ENCODE data around the gene ATAD3C.

Gene ATAD3C

DNA sequence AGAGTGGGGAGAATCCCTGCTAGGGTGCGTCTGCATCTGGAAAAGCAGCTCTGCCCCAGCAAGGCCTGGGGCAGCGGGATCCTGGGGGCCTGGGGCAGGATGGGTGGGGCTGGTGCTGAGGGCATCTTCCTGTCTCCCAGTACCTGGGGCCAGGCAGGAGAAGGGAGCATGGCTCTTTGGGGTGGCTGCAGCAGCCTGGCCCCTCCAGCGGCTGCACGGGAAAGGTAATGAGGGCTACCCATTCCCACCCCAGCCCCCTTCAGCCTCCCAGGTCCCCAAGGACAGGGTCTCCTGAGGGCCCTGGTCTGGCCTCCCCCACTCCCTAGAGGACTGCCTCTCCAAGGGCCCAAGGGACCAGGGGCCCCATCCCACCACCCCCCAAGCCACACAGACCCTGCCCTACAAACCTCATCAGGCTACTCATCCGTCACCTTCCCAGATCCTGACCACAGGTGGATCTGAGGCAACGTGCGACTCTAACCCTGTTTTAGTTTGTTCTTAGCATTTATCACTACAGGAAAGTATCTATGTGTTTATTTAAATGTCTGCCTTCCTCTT lies 27.5 kb upstream of the ATAD3C start:
- no peak overlapping the region for H2BK120ac ChIP-seq (ENCODE audit: low read depth, low read length)
- peaks cover 4 to 5% of the 10 kb centered on the region in 2 experiments for H3K27me3 ChIP-seq (ENCODE audit: control insufficient read depth in 1 of 2, insufficient read depth in 1 of 2, low read length in 2 of 2)
- no peaks in the 10 kb centered on the region for H3K9me3 ChIP-seq (ENCODE audit: control insufficient read depth, low read length)
- H3K27ac ChIP-seq (ENCODE audit: low read length, poor library complexity, severe bottlenecking): no peak overlapping the region
- H3K36me3 ChIP-seq (ENCODE audit: control insufficient read depth in 1 of 2, insufficient read depth in 2 of 2, low read depth in 1 of 2, low read length in 2 of 2): no peaks in the 10 kb centered on the region
- no peak for DNase-seq
- no peak overlapping the region for H3K4me2 ChIP-seq (ENCODE audit: low read length, poor library complexity, severe bottlenecking)
- H3K14ac ChIP-seq (ENCODE audit: low read length in 2 of 2): no peak overlapping the region
- H2AFZ ChIP-seq (ENCODE audit: low read depth, low read length): no peak overlapping the region
- no peak overlapping the region for H2AK5ac ChIP-seq (ENCODE audit: low read length, severe bottlenecking)
- no peak overlapping the region for H3K9ac ChIP-seq (ENCODE audit: low read length)
- 94% methylated on average over 4 of the region's 7 CpGs for WGBS
- H3K23ac ChIP-seq (ENCODE audit: low read length in 2 of 2): no peak overlapping the region
- H2BK12ac ChIP-seq (ENCODE audit: low read length in 2 of 2): no peak overlapping the region
- H4K91ac ChIP-seq (ENCODE audit: low read length): no peak overlapping the region
- H2BK15ac ChIP-seq (ENCODE audit: low read depth, poor library complexity, severe bottlenecking): no peak overlapping the region
- H3K4me3 ChIP-seq (ENCODE audit: insufficient read depth in 1 of 2, low read depth in 1 of 2, low read length in 2 of 2): no peak overlapping the region
- no peak overlapping the region for H2BK5ac ChIP-seq (ENCODE audit: low read depth, low read length, poor library complexity, severe bottlenecking)
- H3K79me1 ChIP-seq (replicated peaks; ENCODE audit: low read length, poor library complexity, severe bottlenecking): no peaks in the 10 kb centered on the region
- peaks cover 30% of the 10 kb centered on the region for H3K4me1 ChIP-seq (ENCODE audit: control insufficient read depth, insufficient read depth, low read depth, low read length)
- no peak overlapping the region for H4K8ac ChIP-seq (ENCODE audit: low read length)
- no peak overlapping the region for H3K4ac ChIP-seq (ENCODE audit: low read depth in 1 of 2, low read length in 2 of 2)
- no peak overlapping the region for H3K18ac ChIP-seq (ENCODE audit: low read depth in 1 of 2, low read length in 2 of 2)

DNA sequence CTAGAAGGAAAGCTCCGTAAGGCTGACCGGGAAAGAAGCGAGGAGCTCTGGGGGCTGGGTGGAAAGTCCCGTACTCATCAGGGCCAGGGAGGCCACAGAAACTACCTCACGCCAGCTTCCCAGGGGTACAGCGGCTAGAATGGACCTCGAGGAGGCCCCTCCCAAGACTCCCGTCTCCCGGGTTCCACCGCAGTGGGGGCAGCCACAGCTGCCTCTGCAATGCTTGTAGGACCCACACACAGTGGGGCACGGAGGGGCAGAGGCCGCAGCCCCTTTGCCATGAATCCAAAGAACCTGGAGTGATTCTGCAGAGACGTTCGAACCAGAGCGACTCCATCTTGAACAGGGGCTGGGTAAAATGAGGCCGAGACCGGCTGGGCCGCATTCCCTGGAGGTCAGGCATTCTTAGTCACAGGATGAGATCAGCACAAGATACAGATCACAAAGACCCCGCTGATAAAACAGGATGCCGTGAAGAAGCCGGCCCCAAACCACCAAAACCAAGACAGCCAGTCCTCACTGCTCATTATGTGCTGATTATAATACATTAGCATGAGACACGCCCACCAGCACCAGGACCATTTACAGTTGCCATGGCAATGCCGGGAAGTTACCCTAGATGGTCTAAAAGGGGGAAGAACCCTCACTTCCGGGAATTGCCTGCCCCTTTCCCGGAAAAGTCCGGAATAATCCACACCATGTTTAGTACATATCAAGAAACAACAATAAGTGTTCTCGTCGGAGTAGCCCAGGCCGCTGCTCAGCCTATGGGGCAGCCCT lies 26.8 kb upstream of the ATAD3C start:
- Histone ChIP-seq H2BK5ac (ENCODE audit: low read depth, low read length, poor library complexity, severe bottlenecking) (no peak overlapping the region), H2AFZ (ENCODE audit: low read depth, low read length) (no peak overlapping the region), H2AK5ac (ENCODE audit: low read length, severe bottlenecking) (no peak overlapping the region), H3K14ac (ENCODE audit: low read length in 2 of 2) (no peak overlapping the region), H2BK12ac (ENCODE audit: low read length in 2 of 2) (peak overlapping the region in 1 of 2 experiments; percentile 24), H3K9ac (ENCODE audit: low read length) (no peak overlapping the region), H3K18ac (ENCODE audit: low read depth in 1 of 2, low read length in 2 of 2) (no peak overlapping the region), H3K27me3 (ENCODE audit: control insufficient read depth in 1 of 2, insufficient read depth in 1 of 2, low read length in 2 of 2) (peaks cover 4 to 5% of the 10 kb centered on the region in 2 experiments), H3K23ac (ENCODE audit: low read length in 2 of 2) (no peak overlapping the region), H3K79me1 (replicated peaks; ENCODE audit: low read length, poor library complexity, severe bottlenecking) (no peaks in the 10 kb centered on the region), H3K4me3 (ENCODE audit: insufficient read depth in 1 of 2, low read depth in 1 of 2, low read length in 2 of 2) (no peak overlapping the region), H3K4ac (ENCODE audit: low read depth in 1 of 2, low read length in 2 of 2) (no peak overlapping the region), H4K91ac (ENCODE audit: low read length) (no peak overlapping the region), H3K9me3 (ENCODE audit: control insufficient read depth, low read length) (no peaks in the 10 kb centered on the region), H2BK15ac (ENCODE audit: low read depth, poor library complexity, severe bottlenecking) (no peak overlapping the region), H3K36me3 (ENCODE audit: control insufficient read depth in 1 of 2, insufficient read depth in 2 of 2, low read depth in 1 of 2, low read length in 2 of 2) (no peaks in the 10 kb centered on the region), H3K4me1 (ENCODE audit: control insufficient read depth, insufficient read depth, low read depth, low read length) (peaks cover 30% of the 10 kb centered on the region), H3K4me2 (ENCODE audit: low read length, poor library complexity, severe bottlenecking) (no peak overlapping the region), H3K27ac (ENCODE audit: low read length, poor library complexity, severe bottlenecking) (no peak overlapping the region), H2BK120ac (ENCODE audit: low read depth, low read length) (no peak overlapping the region), H4K8ac (ENCODE audit: low read length) (no peak overlapping the region)
- WGBS: 69% methylated on average over 29 of the region's 29 CpGs
- DNase-seq: peak; percentile 28

DNA sequence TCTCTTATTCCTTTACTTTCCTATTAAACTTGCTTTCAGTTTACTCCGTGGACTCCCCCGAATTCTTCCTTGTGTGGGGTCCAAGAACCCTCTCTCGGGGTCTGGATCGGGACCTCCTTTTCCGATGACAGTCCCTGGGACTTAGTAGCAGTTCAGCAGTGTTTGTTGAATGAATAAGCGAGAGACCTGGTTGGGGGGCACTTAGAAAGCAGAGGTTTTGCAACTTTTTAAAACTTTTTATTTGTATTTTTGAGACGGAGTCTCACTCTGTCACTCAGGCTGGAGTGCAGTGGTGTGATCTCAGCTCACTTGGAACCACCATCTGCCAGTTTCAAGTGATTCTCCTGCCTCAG lies 26.3 kb upstream of the ATAD3C start:
- H2AK5ac ChIP-seq (ENCODE audit: low read length, severe bottlenecking): no peak overlapping the region
- no peak overlapping the region for H2AFZ ChIP-seq (ENCODE audit: low read depth, low read length)
- H3K23ac ChIP-seq (ENCODE audit: low read length in 2 of 2): no peak overlapping the region
- H3K27me3 ChIP-seq (ENCODE audit: control insufficient read depth in 1 of 2, insufficient read depth in 1 of 2, low read length in 2 of 2): peaks cover 4 to 5% of the 10 kb centered on the region in 2 experiments
- no peak overlapping the region for H2BK5ac ChIP-seq (ENCODE audit: low read depth, low read length, poor library complexity, severe bottlenecking)
- H3K4me1 ChIP-seq (ENCODE audit: control insufficient read depth, insufficient read depth, low read depth, low read length): peaks cover 29% of the 10 kb centered on the region
- H2BK12ac ChIP-seq (ENCODE audit: low read length in 2 of 2): no peak overlapping the region
- H3K9ac ChIP-seq (ENCODE audit: low read length): no peak overlapping the region
- no peaks in the 10 kb centered on the region for H3K36me3 ChIP-seq (ENCODE audit: control insufficient read depth in 1 of 2, insufficient read depth in 2 of 2, low read depth in 1 of 2, low read length in 2 of 2)
- H2BK120ac ChIP-seq (ENCODE audit: low read depth, low read length): no peak overlapping the region
- H4K8ac ChIP-seq (ENCODE audit: low read length): no peak overlapping the region
- DNase-seq: no peak
- H3K9me3 ChIP-seq (ENCODE audit: control insufficient read depth, low read length): no peaks in the 10 kb centered on the region
- no peaks in the 10 kb centered on the region for H3K79me1 ChIP-seq (replicated peaks; ENCODE audit: low read length, poor library complexity, severe bottlenecking)
- no peak overlapping the region for H3K18ac ChIP-seq (ENCODE audit: low read depth in 1 of 2, low read length in 2 of 2)
- no peak overlapping the region for H3K4me3 ChIP-seq (ENCODE audit: insufficient read depth in 1 of 2, low read depth in 1 of 2, low read length in 2 of 2)
- 99% methylated on average over 7 of the region's 7 CpGs for WGBS
- H3K4me2 ChIP-seq (ENCODE audit: low read length, poor library complexity, severe bottlenecking): no peak overlapping the region
- no peak overlapping the region for H3K14ac ChIP-seq (ENCODE audit: low read length in 2 of 2)
- H2BK15ac ChIP-seq (ENCODE audit: low read depth, poor library complexity, severe bottlenecking): no peak overlapping the region
- H3K27ac ChIP-seq (ENCODE audit: low read length, poor library complexity, severe bottlenecking): no peak overlapping the region
- H4K91ac ChIP-seq (ENCODE audit: low read length): no peak overlapping the region
- no peak overlapping the region for H3K4ac ChIP-seq (ENCODE audit: low read depth in 1 of 2, low read length in 2 of 2)

DNA sequence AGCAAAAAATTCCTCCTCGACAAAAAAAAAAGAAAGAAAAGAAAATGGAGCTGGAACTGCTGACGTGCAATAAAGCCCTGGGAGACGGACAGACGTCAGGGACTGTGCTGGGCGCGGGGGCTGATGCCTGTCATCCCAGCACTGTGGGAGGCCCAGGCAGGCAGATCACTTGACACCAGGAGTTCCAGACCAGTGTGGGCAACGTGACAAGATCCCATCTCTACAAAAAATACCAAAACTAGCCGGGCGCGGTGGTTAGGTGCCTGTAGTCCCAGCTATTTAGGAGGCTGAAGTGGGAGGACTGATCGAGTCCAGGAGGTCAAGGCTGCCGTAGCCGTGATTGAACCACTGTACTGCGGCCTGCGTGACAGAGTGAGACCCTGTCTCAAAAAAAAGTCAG lies 24.8 kb upstream of the ATAD3C start:
- Histone ChIP-seq H3K27me3 (ENCODE audit: control insufficient read depth in 1 of 2, insufficient read depth in 1 of 2, low read length in 2 of 2) (peaks cover 4 to 5% of the 10 kb centered on the region in 2 experiments), H3K9me3 (ENCODE audit: control insufficient read depth, low read length) (no peaks in the 10 kb centered on the region), H3K9ac (ENCODE audit: low read length) (no peak overlapping the region), H4K8ac (ENCODE audit: low read length) (no peak overlapping the region), H2BK120ac (ENCODE audit: low read depth, low read length) (no peak overlapping the region), H2BK15ac (ENCODE audit: low read depth, poor library complexity, severe bottlenecking) (no peak overlapping the region), H3K27ac (ENCODE audit: low read length, poor library complexity, severe bottlenecking) (no peak overlapping the region), H4K91ac (ENCODE audit: low read length) (peak overlapping the region; percentile 75), H3K4ac (ENCODE audit: low read depth in 1 of 2, low read length in 2 of 2) (no peak overlapping the region), H2BK5ac (ENCODE audit: low read depth, low read length, poor library complexity, severe bottlenecking) (no peak overlapping the region), H3K36me3 (ENCODE audit: control insufficient read depth in 1 of 2, insufficient read depth in 2 of 2, low read depth in 1 of 2, low read length in 2 of 2) (no peaks in the 10 kb centered on the region), H2AK5ac (ENCODE audit: low read length, severe bottlenecking) (no peak overlapping the region), H2AFZ (ENCODE audit: low read depth, low read length) (no peak overlapping the region), H3K23ac (ENCODE audit: low read length in 2 of 2) (no peak overlapping the region), H3K4me2 (ENCODE audit: low read length, poor library complexity, severe bottlenecking) (no peak overlapping the region), H2BK12ac (ENCODE audit: low read length in 2 of 2) (no peak overlapping the region), H3K79me1 (replicated peaks; ENCODE audit: low read length, poor library complexity, severe bottlenecking) (no peaks in the 10 kb centered on the region), H3K4me1 (ENCODE audit: control insufficient read depth, insufficient read depth, low read depth, low read length) (peaks cover 26% of the 10 kb centered on the region), H3K14ac (ENCODE audit: low read length in 2 of 2) (no peak overlapping the region), H3K18ac (ENCODE audit: low read depth in 1 of 2, low read length in 2 of 2) (no peak overlapping the region), H3K4me3 (ENCODE audit: insufficient read depth in 1 of 2, low read depth in 1 of 2, low read length in 2 of 2) (no peak overlapping the region)
- DNase-seq: no peak
- WGBS: 93% methylated on average over 14 of the region's 15 CpGs

Measured in mesenchymal stem cell (in vitro differentiated cells and primary cell).